PC-9 (cell line): ENCODE data around the gene FOXB2. TPM values are rescaled to one million over a fixed set of nuclear protein-coding genes. Genes with fewer than 3 reads are reported as not detected.

Source experiments
- BruUV-seq: library from RNA; stranded (reverse); fragments of 400-500 nt; replicated peaks from 2 replicates; lab custom pipeline; 2021; lab: Mats Ljungman, UMichigan
- CTCF ChIA-PET: fragments of 300-600 bp; sonication (Branson Sonifier 250); formaldehyde crosslinking; loops from one replicate; lab custom pipeline; 2022; ENCODE audit warnings: antibody characterized with exemption; lab: Charles Lee
- POLR2A ChIA-PET: fragments of 300-600 bp; sonication (Branson Sonifier 250); formaldehyde crosslinking; loops from one replicate; lab custom pipeline; 2022; ENCODE audit warnings: antibody characterized with exemption; ENCODE audit not compliant: unreplicated experiment; lab: Charles Lee
- DNase-seq, 2 experiments: peaks; one replicate each; pipeline versions ENCODE4 v3.0.0 to v3.0.0-alpha.2; 2015 to 2022; ENCODE audit warnings: mixed read lengths in 1 of 2
- H2AFZ ChIP-seq: fragments of 200-600 bp; sonication (generic); 2 replicates; pipeline ENCODE4 v1.8.1; 2017; ENCODE audit warnings: antibody characterized with exemption
- H3F3A ChIP-seq: fragments of 200-600 bp; sonication (generic); 2 replicates; pipeline ENCODE4 v1.8.1; 2017; ENCODE audit warnings: antibody characterized with exemption, mild to moderate bottlenecking, low read depth; ENCODE audit not compliant: insufficient read depth
- H3K27ac ChIP-seq: fragments of 200-600 bp; sonication (generic); 2 replicates; pipeline ENCODE4 v1.6.1; 2016; ENCODE audit warnings: mixed run types
- H3K27me3 ChIP-seq: fragments of 200-600 bp; sonication (generic); 2 replicates; pipeline ENCODE4 v1.6.1; 2016; ENCODE audit warnings: low read depth, mixed run types; ENCODE audit not compliant: insufficient read depth
- H3K36me3 ChIP-seq: fragments of 200-600 bp; sonication (generic); 2 replicates; pipeline ENCODE4 v1.6.1; 2016; ENCODE audit warnings: low read depth, mixed run types
- H3K4me1 ChIP-seq: fragments of 200-600 bp; sonication (generic); replicated peaks from 2 replicates; pipeline ENCODE4 v1.6.1; 2016; ENCODE audit warnings: mixed run types; ENCODE audit not compliant: insufficient read depth
- H3K4me2 ChIP-seq: fragments of 200-600 bp; sonication (generic); 2 replicates; pipeline ENCODE4 v1.6.1; 2017; ENCODE audit warnings: mixed run types
- H3K4me3 ChIP-seq: fragments of 200-600 bp; sonication (generic); 2 replicates; pipeline ENCODE4 v1.6.1; 2016; ENCODE audit warnings: mixed run types
- H3K79me2 ChIP-seq: fragments of 200-600 bp; sonication (generic); 2 replicates; pipeline ENCODE4 v1.6.1; 2017; ENCODE audit warnings: low read depth, mixed run types
- H3K9me2 ChIP-seq: fragments of 200-600 bp; sonication (generic); 2 replicates; pipeline ENCODE4 v1.8.1; 2017; ENCODE audit warnings: mild to moderate bottlenecking; ENCODE audit not compliant: insufficient read depth
- H3K9me3 ChIP-seq: fragments of 200-600 bp; sonication (generic); 2 replicates; pipeline ENCODE4 v1.8.1; 2016; ENCODE audit warnings: low read depth; ENCODE audit not compliant: insufficient read depth
- H4K20me1 ChIP-seq: fragments of 200-600 bp; sonication (generic); 2 replicates; pipeline ENCODE4 v1.8.1; 2017; ENCODE audit not compliant: insufficient read depth
- CTCF ChIP-seq: fragments of 200-600 bp; sonication (generic); conservative IDR thresholded peaks from 2 replicates; pipeline ENCODE4 v1.6.1; 2017; ENCODE audit warnings: mixed run types, antibody characterized with exemption, mild to moderate bottlenecking, moderate library complexity
- EZH2 ChIP-seq: fragments of 200-600 bp; sonication (generic); IDR thresholded peaks from 2 replicates; pipeline ENCODE4 v1.8.0; 2017; ENCODE audit warnings: antibody characterized with exemption, low read depth
- intact Hi-C: fragments of 100-400 bp; cut with micrococcal nuclease; formaldehyde crosslinking; loops from one replicate; pipeline ENCODE4 v1.10.0; 2022; ENCODE audit not compliant: unreplicated experiment
- total RNA-seq: library from RNA; stranded (reverse); gene quantifications from 2 replicates; pipeline ENCODE4 v1.2.3, GENCODE V29; 2021

FOXB2 gene
- total RNA-seq, 1 experiment from 2014 or later: not detected

GRCh38 chr9:77021291-77021894 is 1.9 kb downstream of the FOXB2 start:
- Histone ChIP-seq H3K27ac (no peak overlapping the region), H3K27me3 (peaks cover 31% of the 10 kb centered on the region), H2AFZ (no peak overlapping the region), H3K4me3 (no peak overlapping the region), H3K9me3 (no peaks in the 10 kb centered on the region), H3K36me3 (no peaks in the 10 kb centered on the region), H3K4me1 (no peaks in the 10 kb centered on the region), H3K4me2 (no peak overlapping the region), H3K79me2 (no peaks in the 10 kb centered on the region), H3F3A (no peaks in the 10 kb centered on the region), H3K9me2 (no peaks in the 10 kb centered on the region), H4K20me1 (no peaks in the 10 kb centered on the region)
- POLR2A ChIA-PET: no interaction called here
- no peak for DNase-seq
- BruUV-seq: no TSS peak
- no peak for TF ChIP-seq CTCF
- no peak for TF ChIP-seq EZH2
- intact Hi-C loops: no loop called here
- CTCF ChIA-PET: no interaction called here

- H3K36me3 ChIP-seq: no peaks in the 10 kb centered on the region
- no peaks in the 10 kb centered on the region for H3K4me1 ChIP-seq
- H3K9me2 ChIP-seq: no peaks in the 10 kb centered on the region
- H3K79me2 ChIP-seq: no peaks in the 10 kb centered on the region
- H3K27ac ChIP-seq: no peak overlapping the region
- intact Hi-C loops: no loop called here
- no peaks in the 10 kb centered on the region for H3F3A ChIP-seq
- H2AFZ ChIP-seq: no peak overlapping the region
- H4K20me1 ChIP-seq: no peaks in the 10 kb centered on the region
- CTCF ChIA-PET: no interaction called here
- H3K4me2 ChIP-seq: no peak overlapping the region
- DNase-seq: no peak
- H3K27me3 ChIP-seq: peaks cover 26% of the 10 kb centered on the region
- TF ChIP-seq CTCF: no peak
- no peak for TF ChIP-seq EZH2
- no peaks in the 10 kb centered on the region for H3K9me3 ChIP-seq
- POLR2A ChIA-PET: no interaction called here
- no TSS peak for BruUV-seq
- no peak overlapping the region for H3K4me3 ChIP-seq
These were observed 2.7 kb downstream of the FOXB2 start for GRCh38 chr9:77021922-77022782.

GRCh38 chr9:77022783-77023440 is 3.5 kb downstream of the FOXB2 start:
- H3K36me3 ChIP-seq: no peaks in the 10 kb centered on the region
- no peak for TF ChIP-seq EZH2
- TF ChIP-seq CTCF: no peak
- H3F3A ChIP-seq: no peaks in the 10 kb centered on the region
- no peaks in the 10 kb centered on the region for H4K20me1 ChIP-seq
- DNase-seq: no peak
- CTCF ChIA-PET: no interaction called here
- intact Hi-C loops: no loop called here
- H3K79me2 ChIP-seq: no peaks in the 10 kb centered on the region
- peaks cover 25% of the 10 kb centered on the region for H3K27me3 ChIP-seq
- POLR2A ChIA-PET: no interaction called here
- H3K4me3 ChIP-seq: no peak overlapping the region
- no TSS peak for BruUV-seq
- H3K4me1 ChIP-seq: no peaks in the 10 kb centered on the region
- no peak overlapping the region for H2AFZ ChIP-seq
- no peaks in the 10 kb centered on the region for H3K9me3 ChIP-seq
- no peak overlapping the region for H3K27ac ChIP-seq
- no peaks in the 10 kb centered on the region for H3K9me2 ChIP-seq
- no peak overlapping the region for H3K4me2 ChIP-seq
